ENCODE results near the gene FAM222A.

FAM222A gene

DNA sequence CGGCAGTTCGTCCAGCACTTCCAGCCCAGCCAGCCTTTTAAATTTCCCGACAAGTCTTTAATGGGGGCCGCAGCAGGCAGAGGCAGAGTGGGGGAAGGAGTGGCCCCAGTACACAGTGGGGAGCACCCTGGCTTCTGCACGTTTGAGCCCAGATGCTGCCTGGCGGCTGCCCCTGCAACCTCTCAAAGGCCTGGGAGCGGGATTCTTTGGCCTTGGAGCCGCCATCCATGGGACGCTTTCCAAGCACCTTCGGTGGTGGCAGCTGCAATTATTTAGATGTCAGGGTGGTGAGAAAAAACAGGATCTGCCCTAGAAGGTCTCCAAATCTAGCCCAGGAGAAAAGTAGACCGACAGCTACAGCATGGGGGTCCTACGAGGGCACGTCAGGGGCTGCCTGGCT is 46.0 kb downstream of the FAM222A start:
- no peak for DNase-seq (ENCODE audit: low read depth)

DNA sequence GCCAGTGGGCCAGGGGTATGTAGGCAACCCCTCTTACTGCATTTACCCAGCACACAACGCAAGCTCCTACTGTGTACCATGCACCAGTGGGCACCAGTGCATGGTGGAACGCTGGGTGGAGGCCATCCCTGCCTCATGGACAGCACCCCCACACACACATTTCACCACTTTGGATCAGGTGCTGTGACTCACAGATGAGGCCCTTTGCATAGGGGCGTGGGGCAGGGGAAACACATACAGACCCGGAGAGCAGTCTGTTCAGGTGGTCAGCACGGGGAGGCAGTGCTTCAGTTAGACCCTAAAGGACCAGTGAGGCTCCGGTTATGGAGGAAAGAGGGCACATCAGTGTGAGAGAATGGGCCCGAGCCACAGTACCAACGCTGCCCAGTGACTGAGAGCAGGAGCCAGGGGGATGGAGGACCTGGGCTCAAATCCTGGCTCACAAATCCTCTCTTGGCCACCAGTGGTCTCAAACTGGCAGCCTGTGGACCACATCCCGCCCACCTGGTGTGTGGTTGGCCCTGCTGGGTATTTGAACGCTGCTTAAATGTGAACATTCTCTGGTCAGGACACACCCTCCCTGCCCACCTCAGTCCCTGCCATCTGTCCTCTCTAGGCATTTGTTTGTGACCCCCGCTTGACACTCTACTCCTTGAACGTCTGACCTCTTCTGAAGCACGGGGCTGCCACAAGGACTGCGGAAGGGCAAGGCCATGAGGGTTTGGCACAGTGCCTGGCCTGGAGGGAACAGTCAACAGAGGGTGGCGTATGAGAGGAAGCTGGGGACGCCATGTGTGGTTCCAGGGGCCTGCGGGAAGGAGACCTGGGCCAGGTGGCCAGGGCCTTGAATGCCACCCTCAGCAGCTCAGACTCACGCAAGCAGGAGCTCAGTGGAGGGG is 46.7 kb downstream of the FAM222A start:
- DNase-seq (ENCODE audit: low read depth): no peak

DNA sequence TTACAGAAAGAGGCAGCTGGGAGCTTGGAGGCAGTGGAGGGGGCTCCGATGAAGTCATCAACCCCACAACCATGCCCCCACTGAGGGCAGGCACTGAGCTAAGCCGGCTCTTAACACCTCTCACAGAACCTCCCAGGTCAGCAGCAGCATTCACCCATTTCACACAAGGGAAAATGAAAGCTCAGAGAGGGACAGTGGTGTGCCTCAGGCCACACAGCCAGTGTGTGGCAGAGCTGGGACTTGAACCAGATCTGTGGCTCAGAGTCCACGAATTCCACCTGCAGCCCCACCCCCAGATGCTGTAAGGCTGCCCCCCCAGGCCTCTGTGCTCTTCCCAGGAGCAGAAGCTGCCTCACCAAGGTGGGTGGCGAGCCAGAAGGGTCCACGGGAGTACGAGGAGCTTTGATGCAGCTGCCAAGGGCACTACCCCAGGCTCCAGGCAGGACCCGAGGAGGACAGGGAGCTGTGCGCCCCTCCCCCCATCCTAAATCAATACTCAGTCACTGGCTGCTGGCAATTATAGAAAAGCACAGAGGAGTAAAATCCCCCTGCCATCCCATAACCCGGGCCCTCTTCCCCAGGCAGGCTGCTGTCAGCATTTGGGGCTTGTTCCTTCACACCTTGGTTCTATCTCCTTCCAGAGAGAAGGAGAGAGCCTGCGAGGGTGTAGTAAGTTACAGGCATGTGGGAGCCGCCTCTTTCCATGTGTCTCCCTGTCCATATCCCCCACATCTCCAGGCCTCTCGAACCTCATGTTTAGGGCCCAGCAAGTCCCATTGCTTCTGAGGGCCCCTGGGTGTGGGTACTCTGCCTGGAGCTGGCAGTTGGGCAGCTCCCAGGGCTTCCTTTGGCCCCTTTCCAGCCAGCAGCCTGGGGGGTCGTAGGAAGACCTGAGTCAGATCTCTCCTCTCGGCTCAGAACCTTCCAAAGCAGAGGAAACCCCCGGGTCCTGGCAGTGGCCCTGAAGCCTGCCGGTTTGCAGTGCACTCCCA is 47.6 kb downstream of the FAM222A start:
- no peak for DNase-seq (ENCODE audit: low read depth)

DNA sequence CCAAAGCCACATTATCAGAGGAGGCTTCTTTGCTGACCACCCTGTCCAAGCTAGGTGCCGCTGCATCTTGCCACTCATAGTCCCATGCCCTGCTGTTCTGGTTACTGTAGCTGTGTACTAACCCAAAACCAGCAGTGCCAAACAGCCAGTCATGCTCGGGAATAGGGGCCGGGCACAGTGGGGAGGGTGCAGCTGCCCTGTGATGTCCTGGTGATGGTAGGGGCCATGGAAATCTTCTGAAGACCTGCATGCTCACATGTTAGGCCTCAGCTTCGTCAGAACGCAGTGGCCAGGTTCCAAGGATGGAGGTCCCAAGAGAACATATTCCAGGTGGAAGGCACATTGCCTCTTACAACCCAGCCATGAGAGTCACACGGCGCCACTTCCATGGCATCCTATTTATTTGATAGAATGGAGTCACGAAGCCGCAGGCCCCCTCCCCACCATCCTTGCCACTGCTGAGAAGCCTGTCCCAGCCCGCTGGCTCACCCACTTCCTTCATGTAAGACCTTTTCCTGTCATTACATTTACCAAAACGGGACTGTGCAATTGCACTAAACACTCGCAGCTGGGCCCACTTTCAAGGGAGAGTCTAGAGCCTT is 48.5 kb downstream of the FAM222A start:
- no peak for DNase-seq (ENCODE audit: low read depth)

DNA sequence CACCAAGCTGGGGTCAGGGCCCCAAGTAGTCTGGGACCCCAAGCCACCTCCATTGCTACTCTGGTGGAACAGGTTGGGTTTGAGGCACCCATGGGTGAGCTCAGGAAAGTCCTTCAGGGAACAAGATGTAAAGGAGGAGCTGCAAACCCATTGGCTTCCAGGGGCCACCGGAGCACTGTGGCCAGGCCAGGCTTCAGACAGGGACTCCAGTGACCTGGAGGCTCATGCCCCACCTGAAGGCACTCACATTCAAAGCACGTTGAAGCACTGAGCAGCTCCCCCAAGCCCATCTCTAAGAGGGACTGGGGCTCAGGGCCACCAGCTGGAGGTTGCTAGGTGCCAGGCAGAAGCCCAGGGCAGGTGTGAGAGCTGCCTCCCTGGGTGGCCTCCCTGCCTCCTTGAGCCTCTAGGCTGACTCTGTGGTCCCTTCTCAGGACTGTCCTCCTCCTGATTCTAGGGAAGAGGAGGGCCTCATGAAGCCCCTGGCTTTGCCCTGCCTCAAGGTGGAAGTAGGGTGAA is 49.1 kb downstream of the FAM222A start:
- no peak for DNase-seq (ENCODE audit: low read depth)

DNA sequence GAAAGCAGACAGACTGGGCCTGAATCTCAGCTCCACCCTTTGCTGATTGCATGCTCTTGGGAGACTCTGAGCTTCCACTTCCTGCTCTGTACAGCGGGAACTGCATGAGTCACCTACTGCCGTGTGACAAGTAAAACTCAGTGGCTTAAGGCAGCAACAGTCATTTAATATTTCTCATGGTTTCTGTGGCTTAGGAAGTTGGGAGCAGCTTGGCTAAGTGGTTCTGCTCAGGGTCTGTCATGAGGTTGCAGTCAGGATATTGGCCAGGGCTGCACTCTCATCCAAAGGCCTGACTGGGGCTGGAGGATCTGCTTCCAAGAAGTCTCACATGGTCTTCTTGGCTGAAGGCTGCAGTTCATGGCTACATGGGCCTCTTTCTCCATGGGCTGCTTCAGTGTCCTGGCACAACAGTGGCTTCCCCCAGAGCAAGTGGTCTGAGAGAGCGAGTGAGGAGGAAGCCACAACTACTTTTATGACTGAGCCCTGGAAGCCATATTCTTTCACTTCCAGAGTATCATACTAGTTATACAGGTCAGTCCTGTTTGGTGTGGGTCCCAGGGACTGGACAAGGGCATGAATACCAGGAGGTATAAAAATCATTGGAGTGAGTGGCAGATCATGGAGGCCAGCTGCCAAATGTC is 49.7 kb downstream of the FAM222A start:
- no peak for DNase-seq (ENCODE audit: low read depth)

DNA sequence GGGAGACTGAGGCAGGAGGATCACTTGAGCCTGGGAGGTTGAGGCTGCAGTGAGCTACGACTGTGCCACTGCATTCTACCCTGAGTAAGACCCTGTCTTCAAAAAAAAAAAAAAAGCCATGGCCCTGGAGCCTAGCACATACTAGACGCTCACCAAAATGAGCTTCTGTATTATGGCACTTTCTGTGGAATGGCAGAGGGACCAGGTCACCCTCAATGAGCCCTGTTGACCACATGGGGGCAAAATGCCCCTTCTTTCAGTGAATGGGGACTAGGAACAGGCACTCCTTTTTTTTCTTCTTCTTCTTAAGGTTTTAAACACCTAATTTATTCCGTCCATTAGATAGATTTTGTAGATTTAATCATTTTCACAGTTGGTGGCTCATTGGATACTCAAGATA is 50.5 kb downstream of the FAM222A start:
- no peak for DNase-seq (ENCODE audit: low read depth)

DNA sequence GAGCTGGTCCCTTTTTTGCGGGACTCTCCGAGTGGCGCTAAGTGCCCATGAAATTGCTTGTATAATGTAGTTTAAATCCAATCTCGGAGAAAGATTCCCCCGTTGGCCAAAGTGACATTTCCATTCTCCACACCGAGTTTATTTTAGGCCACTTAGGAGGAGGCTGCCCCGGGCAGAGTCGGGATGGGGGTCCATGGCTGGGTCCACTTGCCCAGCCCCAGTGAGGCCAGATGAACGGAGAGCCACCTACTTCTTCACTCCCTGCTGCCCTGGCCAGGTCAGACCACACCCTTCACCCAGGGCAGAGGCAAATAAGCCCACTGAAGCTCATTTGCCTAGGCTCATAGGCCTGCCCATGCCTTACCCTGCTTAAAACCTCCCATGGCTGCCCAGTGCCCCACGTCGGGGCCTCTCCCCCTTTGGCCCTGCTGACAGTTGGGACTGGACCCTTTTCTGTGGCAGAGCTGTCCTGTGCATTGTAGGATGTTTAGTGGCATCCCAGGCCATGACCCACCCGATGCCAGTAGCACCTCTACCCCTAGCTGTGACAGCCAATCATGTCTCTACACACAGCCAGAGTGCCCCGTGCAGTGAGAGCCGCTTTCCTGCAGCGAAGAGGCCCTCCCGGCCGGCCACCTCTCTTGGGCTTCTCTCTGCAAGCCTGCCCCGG is 51.3 kb downstream of the FAM222A start:
- DNase-seq (ENCODE audit: low read depth): no peak

DNA sequence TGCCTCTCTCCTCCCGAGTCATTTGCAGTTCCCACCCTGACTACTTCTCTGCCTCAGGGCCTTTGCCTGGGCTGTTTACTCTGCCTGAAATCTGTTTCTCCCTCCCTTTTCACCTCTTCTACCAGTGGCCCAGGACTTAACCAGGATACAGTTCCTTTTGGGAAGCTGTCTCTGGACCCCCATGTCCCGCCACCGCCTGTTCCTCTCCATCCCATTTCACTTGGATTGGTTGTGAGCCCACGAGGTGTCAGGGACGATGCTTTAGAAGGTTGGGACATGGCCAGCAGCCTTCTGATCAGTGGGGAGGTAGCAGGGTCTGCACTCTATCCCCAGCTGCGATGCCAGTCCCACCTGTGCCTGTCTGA is 51.8 kb downstream of the FAM222A start:
- DNase-seq (ENCODE audit: low read depth): no peak

DNA sequence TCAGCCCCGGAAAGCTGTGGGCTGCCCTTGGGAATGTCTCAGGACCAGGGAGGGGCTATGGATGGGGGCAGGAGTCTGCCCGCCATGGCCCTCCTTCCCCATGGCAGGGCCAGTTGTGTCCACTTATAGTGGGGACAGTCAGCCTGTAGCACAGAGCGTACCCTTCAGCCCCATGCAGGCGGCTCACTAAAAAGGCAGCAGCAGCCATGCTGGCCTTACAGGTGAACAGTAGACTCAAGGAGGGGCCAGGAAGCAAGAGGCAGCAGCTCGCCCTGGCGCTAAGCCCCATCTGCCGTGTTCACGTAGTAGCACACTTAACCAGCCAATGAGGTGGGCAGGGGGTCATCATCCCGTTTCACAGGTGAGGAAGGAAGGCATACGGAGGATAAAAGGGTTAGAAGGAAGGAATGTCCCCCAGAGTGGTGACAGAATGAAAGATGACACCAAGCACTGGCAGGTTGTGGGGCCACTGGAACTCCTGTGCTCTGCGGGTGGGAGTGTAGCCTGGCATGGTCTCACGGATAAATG is 52.7 kb downstream of the FAM222A start:
- no peak for DNase-seq (ENCODE audit: low read depth)

DNA sequence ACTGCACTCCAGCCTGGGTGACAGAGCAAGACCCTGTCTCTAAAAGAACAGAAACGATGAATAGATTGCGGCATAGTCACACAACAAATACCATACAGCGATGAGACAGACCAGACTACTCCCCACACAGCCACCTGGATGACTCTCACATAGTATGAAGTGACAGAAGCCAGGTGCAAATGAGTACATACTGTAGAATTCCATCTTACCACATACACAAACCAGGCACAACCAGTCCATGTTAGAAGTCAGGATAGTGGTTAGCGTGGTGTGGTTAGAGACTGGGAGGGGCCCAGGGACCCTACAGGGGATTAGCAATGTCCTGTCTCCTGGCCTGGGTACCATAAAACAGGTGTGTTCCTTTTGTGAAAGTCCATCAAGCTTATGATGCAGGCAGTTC is 53.8 kb downstream of the FAM222A start:
- no peak for DNase-seq (ENCODE audit: low read depth)

DNA sequence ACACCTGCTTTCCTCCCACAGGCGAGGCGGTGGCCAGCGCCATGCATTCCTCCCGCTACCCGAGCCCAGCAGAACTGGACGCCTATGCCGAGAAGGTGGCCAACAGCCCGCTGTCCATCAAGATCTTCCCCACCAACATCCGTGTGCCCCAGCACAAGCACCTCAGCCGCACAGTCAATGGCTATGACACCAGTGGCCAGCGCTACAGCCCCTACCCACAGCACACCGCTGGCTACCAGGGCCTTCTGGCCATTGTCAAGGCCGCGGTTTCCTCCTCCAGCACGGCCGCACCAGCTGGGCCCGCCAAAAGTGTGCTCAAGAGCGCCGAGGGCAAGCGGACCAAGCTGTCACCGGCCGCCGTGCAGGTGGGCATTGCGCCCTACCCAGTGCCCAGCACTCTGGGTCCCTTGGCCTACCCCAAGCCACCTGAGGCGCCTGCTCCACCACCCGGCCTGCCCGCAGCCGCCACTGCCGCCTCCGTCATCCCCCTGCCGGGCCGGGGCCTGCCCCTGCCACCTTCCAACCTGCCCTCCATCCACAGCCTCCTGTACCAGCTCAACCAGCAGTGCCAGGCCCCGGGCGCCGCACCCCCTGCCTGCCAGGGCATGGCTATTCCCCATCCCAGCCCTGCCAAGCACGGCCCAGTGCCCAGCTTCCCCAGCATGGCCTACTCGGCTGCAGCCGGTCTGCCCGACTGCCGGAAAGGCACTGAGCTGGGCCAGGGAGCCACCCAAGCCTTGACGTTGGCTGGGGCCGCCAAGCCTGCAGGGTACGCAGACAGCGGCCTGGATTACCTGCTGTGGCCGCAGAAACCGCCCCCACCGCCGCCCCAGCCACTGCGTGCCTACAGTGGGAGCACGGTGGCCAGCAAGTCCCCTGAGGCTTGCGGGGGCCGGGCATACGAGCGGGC is 54.6 kb downstream of the FAM222A start:
- DNase-seq (ENCODE audit: low read depth): no peak

DNA sequence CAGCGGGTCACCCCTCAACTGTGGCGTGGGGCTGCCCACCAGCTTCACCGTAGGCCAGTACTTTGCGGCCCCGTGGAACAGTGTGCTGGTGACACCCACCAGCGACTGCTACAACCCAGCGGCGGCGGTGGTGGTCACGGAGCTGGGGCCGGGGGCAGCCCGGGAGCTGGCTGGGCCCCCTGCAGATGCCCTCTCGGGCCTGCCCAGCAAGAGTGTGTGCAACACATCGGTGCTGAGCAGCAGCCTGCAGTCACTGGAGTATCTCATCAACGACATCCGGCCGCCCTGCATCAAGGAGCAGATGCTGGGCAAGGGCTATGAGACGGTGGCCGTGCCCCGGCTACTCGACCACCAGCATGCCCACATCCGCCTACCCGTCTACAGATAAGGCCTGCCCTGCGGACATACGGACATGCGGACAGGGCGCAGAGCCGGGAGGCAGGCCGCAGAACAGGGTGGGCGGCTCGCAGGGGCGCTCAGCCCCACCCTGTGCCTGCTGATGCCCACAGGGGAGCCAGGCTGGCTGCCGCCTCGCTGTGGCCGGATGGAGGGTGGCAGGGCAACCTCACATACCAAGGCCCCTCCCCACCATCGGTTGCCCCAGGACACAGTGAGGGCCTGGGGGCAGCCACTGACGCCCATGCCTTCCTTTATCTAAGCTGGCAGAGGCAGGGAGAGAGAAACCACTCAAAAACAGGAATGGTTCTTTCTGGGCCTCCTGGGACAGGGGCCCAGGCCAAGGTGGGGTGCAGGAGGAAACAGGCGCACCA is 55.5 kb downstream of the FAM222A start:
- DNase-seq (ENCODE audit: low read depth): no peak

DNA sequence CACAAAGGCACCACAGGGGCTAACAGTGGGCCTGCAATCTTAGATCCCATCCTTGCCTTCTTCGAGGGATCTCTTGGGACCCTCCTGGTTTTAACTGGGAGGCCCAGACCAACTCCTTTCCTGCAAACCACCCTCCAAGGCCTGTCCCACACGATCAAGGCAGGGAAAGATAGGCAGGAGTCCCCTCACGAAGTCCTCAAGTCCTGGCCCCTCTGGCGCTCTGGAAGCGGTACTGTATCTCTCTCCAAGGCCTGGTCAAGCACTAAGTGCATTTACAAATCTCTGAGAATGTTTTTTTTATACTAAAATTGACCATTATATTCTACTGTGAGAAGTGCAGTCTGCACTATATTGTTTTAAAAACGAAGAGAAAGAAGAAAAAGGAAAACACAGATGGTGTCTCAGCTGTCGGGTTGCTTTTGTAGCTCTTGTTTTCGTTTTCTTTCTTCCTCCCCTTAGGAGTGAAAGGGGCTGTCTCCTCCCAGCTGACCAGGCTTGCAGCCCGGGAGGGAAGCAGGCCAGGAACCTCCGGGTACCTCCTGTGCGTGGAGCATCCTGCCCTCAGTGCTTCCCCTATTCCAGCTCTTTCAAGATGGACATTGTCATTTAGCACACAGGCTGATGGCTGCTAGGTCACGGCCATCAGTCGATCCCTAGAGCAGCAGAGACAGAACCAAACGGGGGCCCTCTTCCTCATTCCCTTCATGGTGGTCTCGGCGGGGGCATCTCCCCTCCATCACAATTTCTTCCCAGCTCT is 56.7 kb downstream of the FAM222A start:
- no peak for DNase-seq (ENCODE audit: low read depth)

DNA sequence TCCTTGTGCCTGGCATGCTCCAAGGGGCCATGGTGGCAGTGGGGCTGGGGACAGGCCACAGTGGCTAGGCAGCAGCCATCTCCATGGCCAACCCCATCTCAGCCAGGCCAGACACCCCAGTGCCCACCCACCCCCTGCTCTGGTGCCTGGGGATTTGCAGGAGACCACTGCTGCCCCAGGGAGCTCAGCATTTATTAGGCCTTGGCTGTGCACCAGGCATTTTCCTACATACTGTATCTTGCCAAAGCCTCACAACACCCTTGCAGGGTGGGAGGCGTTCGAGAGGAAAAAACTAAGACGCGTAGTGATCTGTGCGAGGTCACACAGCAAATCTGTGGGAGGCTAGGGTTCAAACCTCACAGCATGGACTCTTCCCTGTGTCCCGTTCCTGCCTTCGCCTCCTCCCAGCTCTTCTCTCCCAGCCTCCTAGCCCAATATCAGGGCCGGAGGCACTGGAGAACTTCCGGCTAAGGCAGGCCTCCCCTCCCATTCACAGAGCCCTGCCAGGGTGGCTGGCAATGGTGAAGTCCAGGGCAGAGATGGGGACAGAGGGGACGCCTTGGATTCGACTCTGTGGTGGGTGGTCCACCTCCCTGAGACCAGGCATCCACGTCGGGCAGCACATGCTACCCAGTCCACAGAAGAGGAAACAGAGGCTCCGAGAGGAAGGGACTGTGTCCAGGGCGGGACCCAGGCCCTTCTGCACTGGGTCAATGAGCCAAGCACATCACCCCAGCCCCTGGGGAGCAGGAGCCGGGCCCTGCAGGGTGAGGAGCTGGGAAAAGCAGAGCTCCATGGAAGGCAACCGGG is 57.4 kb downstream of the FAM222A start:
- no peak for DNase-seq (ENCODE audit: low read depth)

DNA sequence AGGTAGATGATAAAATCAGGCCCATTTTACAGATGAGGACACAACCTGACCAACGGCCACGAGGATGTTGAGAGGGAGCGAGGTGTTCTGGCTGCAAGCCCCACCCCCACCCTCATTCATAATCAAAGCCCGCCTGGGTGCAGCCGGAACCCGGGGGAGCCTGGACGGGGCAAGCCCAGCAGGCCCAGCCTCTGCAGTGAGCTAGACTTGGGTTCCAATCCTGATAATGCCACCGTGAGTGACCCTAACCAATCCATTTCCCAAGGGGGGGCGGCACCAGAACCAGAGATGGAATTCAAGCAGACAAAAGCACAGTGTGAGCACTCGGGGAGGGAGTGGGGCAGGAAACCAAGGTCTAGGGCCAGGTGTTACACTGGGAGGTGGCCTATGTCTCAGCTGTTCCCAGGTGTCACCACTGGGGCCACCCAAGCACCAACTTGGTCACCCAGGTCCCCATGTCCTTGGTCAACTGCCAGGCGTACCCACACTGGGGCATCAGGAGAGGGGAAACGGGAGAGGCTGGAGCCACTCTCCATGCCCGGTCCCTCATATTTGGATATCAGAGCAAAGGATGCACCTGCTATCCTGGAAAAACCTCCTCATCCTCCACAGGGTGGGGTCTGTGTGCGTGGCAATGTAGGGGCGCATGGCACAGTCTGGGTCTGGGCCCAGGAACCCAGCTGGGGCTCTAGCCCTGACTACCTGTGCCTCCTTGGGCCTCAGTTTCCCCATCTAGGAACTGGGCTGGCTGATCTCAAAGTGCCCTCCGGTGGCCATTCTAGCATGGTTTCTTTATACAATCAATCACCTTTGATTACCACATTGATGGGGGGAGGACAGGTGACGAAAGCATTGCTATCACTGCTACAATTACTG is 58.4 kb downstream of the FAM222A start:
- DNase-seq (ENCODE audit: low read depth): no peak

Measured in stimulated activated CD8-positive, alpha-beta memory T cell treated with anti-CD3 and anti-CD28 coated beads, Interleukin-7, amount 100 ng/mL, for 24 hours (primary cell).